Measurements from ENCODE around the gene OTOP2. TPM values are rescaled to one million over a fixed set of nuclear protein-coding genes. Genes with fewer than 3 reads are reported as not detected.

The OTOP2 gene
- total and polyA plus RNA-seq, 4 donors: not detected

GRCh38 chr17:74963656-74964055, 39.6 kb downstream of the OTOP2 start:
- no peak for ATAC-seq (ENCODE audit: insufficient read depth, low FRiP score)

GRCh38 chr17:74964246-74964761, 40.2 kb downstream of the OTOP2 start:
- no peaks in the 10 kb centered on the region for H3K27me3 ChIP-seq (ENCODE audit: control insufficient read depth in 3 of 3, insufficient read depth in 3 of 3, low read length in 2 of 3)
- H3K36me3 ChIP-seq (ENCODE audit: control insufficient read depth in 4 of 4, insufficient read depth in 4 of 4, low read length in 4 of 4): peaks cover 0 to 6% (median 0%) of the 10 kb centered on the region in 4 donors
- no peak for TF ChIP-seq CTCF (IDR thresholded peaks at IDR 0.05; ENCODE audit: control extremely low read depth, extremely low read depth)
- H3K27ac ChIP-seq (ENCODE audit: low read depth in 1 of 2, low read length in 1 of 2): no peak overlapping the region
- no peaks in the 10 kb centered on the region for H3K9me3 ChIP-seq (ENCODE audit: control insufficient read depth in 4 of 4, insufficient read depth in 3 of 4, low read length in 3 of 4)
- no peak for DNase-seq
- no peak overlapping the region for H3K9ac ChIP-seq (ENCODE audit: insufficient read depth in 1 of 2, low read length in 2 of 2)
- no peak for ATAC-seq (ENCODE audit: insufficient read depth, low FRiP score)
- peaks cover 0 to 7% (median 0%) of the 10 kb centered on the region in 5 donors for H3K4me1 ChIP-seq (ENCODE audit: control insufficient read depth in 5 of 5, insufficient read depth in 5 of 5, low read length in 5 of 5)
- 90 to 91% methylated on average over 12 of the region's 12 CpGs for WGBS, 2 donors
- no peak overlapping the region for H3K4me3 ChIP-seq

More at GRCh38 chr17:74963656-74964055, 39.6 kb downstream of the OTOP2 start:
- 75 to 77% methylated on average over 12 of the region's 12 CpGs for WGBS, 2 donors
- DNase-seq: no peak
- H3K9me3 ChIP-seq (ENCODE audit: control insufficient read depth in 4 of 4, insufficient read depth in 3 of 4, low read length in 3 of 4): no peaks in the 10 kb centered on the region
- no peak overlapping the region for H3K4me3 ChIP-seq
- TF ChIP-seq CTCF (IDR thresholded peaks at IDR 0.05; ENCODE audit: control extremely low read depth, extremely low read depth): no peak
- H3K36me3 ChIP-seq (ENCODE audit: control insufficient read depth in 4 of 4, insufficient read depth in 4 of 4, low read length in 4 of 4): peaks cover 0 to 6% (median 0%) of the 10 kb centered on the region in 4 donors
- peaks cover 0 to 7% (median 0%) of the 10 kb centered on the region in 5 donors for H3K4me1 ChIP-seq (ENCODE audit: control insufficient read depth in 5 of 5, insufficient read depth in 5 of 5, low read length in 5 of 5)
- H3K9ac ChIP-seq (ENCODE audit: insufficient read depth in 1 of 2, low read length in 2 of 2): no peak overlapping the region
- H3K27me3 ChIP-seq (ENCODE audit: control insufficient read depth in 3 of 3, insufficient read depth in 3 of 3, low read length in 2 of 3): no peaks in the 10 kb centered on the region
- no peak overlapping the region for H3K27ac ChIP-seq (ENCODE audit: low read depth in 1 of 2, low read length in 1 of 2)

- ATAC-seq (ENCODE audit: insufficient read depth, low FRiP score) (no peak), DNase-seq (no peak)
- 81 to 87% methylated on average over 14 of the region's 14 CpGs for WGBS, 2 donors
- no peak overlapping the region for H3K4me3 ChIP-seq
- H3K27ac ChIP-seq (ENCODE audit: low read depth in 1 of 2, low read length in 1 of 2): no peak overlapping the region
- TF ChIP-seq CTCF (IDR thresholded peaks at IDR 0.05; ENCODE audit: control extremely low read depth, extremely low read depth): no peak
- H3K9me3 ChIP-seq (ENCODE audit: control insufficient read depth in 4 of 4, insufficient read depth in 3 of 4, low read length in 3 of 4): no peaks in the 10 kb centered on the region
- H3K27me3 ChIP-seq (ENCODE audit: control insufficient read depth in 3 of 3, insufficient read depth in 3 of 3, low read length in 2 of 3): no peaks in the 10 kb centered on the region
- H3K9ac ChIP-seq (ENCODE audit: insufficient read depth in 1 of 2, low read length in 2 of 2): no peak overlapping the region
- H3K36me3 ChIP-seq (ENCODE audit: control insufficient read depth in 4 of 4, insufficient read depth in 4 of 4, low read length in 4 of 4): peaks cover 0 to 6% (median 0%) of the 10 kb centered on the region in 4 donors
- H3K4me1 ChIP-seq (ENCODE audit: control insufficient read depth in 5 of 5, insufficient read depth in 5 of 5, low read length in 5 of 5): peaks cover 0 to 9% (median 0%) of the 10 kb centered on the region in 5 donors
Observed at GRCh38 chr17:74964988-74965622, 41.0 kb downstream of the OTOP2 start.

Data from lung (tissue), 12 donors.